Measurements from ENCODE around the gene AKR1B1.

AKR1B1 gene

GRCh38 chr7:134473861-134474291 lies 15.0 kb upstream of the AKR1B1 start:
- Histone ChIP-seq H2BK120ac (ENCODE audit: low read depth, low read length) (no peak overlapping the region), H3K4me3 (ENCODE audit: insufficient read depth in 1 of 2, low read depth in 1 of 2, low read length in 2 of 2) (no peak overlapping the region), H3K4me2 (ENCODE audit: low read length, poor library complexity, severe bottlenecking) (no peak overlapping the region), H2BK5ac (ENCODE audit: low read depth, low read length, poor library complexity, severe bottlenecking) (no peak overlapping the region), H4K91ac (ENCODE audit: low read length) (no peak overlapping the region), H2AFZ (ENCODE audit: low read depth, low read length) (no peak overlapping the region), H3K9me3 (ENCODE audit: control insufficient read depth, low read length) (peaks cover 5% of the 10 kb centered on the region), H2BK15ac (ENCODE audit: low read depth, poor library complexity, severe bottlenecking) (no peak overlapping the region), H3K4ac (ENCODE audit: low read depth in 1 of 2, low read length in 2 of 2) (no peak overlapping the region), H2BK12ac (ENCODE audit: low read length in 2 of 2) (no peak overlapping the region), H3K27ac (ENCODE audit: low read length, poor library complexity, severe bottlenecking) (no peak overlapping the region), H3K14ac (ENCODE audit: low read length in 2 of 2) (no peak overlapping the region), H2AK5ac (ENCODE audit: low read length, severe bottlenecking) (no peak overlapping the region), H3K18ac (ENCODE audit: low read depth in 1 of 2, low read length in 2 of 2) (no peak overlapping the region), H3K4me1 (ENCODE audit: control insufficient read depth, insufficient read depth, low read depth, low read length) (peaks cover 2% of the 10 kb centered on the region), H4K8ac (ENCODE audit: low read length) (no peak overlapping the region), H3K27me3 (ENCODE audit: control insufficient read depth in 1 of 2, insufficient read depth in 1 of 2, low read length in 2 of 2) (no peaks in the 10 kb centered on the region), H3K23ac (ENCODE audit: low read length in 2 of 2) (no peak overlapping the region), H3K79me1 (replicated peaks; ENCODE audit: low read length, poor library complexity, severe bottlenecking) (no peaks in the 10 kb centered on the region), H3K9ac (ENCODE audit: low read length) (peak overlapping the region; percentile 81), H3K36me3 (ENCODE audit: control insufficient read depth in 1 of 2, insufficient read depth in 2 of 2, low read depth in 1 of 2, low read length in 2 of 2) (no peaks in the 10 kb centered on the region)
- 24% methylated on average over 6 of the region's 6 CpGs for WGBS
- peak; percentile 84 for DNase-seq

DNA sequence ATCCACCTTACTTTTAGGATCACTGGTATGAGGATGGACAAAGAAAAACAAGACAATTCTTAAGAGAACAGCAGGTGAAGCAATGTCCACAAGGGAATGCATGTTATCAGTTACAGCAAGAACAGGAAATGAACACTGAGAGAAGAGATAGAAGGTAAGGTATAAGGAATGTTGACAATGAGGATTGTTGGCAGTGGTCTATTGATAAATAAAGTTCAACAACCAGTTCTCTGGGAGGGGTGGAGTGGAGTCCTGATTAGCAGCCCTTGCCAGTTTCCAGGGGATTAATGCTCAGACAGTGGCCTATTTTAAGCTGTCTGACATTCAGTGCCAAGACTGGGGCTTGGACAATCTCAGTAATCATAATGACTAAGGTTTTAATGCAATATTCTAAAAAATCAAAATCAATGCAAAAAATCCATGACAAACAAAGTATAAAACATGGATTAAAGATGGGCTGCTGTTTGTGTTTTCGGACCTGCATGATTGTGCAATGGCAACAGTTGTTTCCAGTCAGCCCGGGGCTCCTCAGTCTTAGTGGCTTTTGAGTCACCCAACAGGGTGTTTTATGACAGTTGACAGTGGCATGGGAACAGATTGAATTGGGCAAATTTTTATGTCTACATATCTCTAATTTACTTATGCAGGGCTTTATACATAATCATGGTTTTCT lies 13.8 kb upstream of the AKR1B1 start:
- no peak overlapping the region for H3K4me2 ChIP-seq (ENCODE audit: low read length, poor library complexity, severe bottlenecking)
- H3K36me3 ChIP-seq (ENCODE audit: control insufficient read depth in 1 of 2, insufficient read depth in 2 of 2, low read depth in 1 of 2, low read length in 2 of 2), result no peaks in the 10 kb centered on the region
- no peak overlapping the region for H3K27ac ChIP-seq (ENCODE audit: low read length, poor library complexity, severe bottlenecking)
- H4K91ac ChIP-seq (ENCODE audit: low read length), result no peak overlapping the region
- H2AFZ ChIP-seq (ENCODE audit: low read depth, low read length), result no peak overlapping the region
- peaks cover 2% of the 10 kb centered on the region for H3K4me1 ChIP-seq (ENCODE audit: control insufficient read depth, insufficient read depth, low read depth, low read length)
- no peak overlapping the region for H3K4ac ChIP-seq (ENCODE audit: low read depth in 1 of 2, low read length in 2 of 2)
- no peaks in the 10 kb centered on the region for H3K79me1 ChIP-seq (replicated peaks; ENCODE audit: low read length, poor library complexity, severe bottlenecking)
- peaks cover 5% of the 10 kb centered on the region for H3K9me3 ChIP-seq (ENCODE audit: control insufficient read depth, low read length)
- no peak overlapping the region for H2BK12ac ChIP-seq (ENCODE audit: low read length in 2 of 2)
- DNase-seq, result peak; percentile 19
- no peak overlapping the region for H3K23ac ChIP-seq (ENCODE audit: low read length in 2 of 2)
- H3K14ac ChIP-seq (ENCODE audit: low read length in 2 of 2), result no peak overlapping the region
- no peak overlapping the region for H2BK120ac ChIP-seq (ENCODE audit: low read depth, low read length)
- H3K4me3 ChIP-seq (ENCODE audit: insufficient read depth in 1 of 2, low read depth in 1 of 2, low read length in 2 of 2), result no peak overlapping the region
- H4K8ac ChIP-seq (ENCODE audit: low read length), result no peak overlapping the region
- WGBS, result 83% methylated on average over 2 of the region's 2 CpGs
- no peak overlapping the region for H3K18ac ChIP-seq (ENCODE audit: low read depth in 1 of 2, low read length in 2 of 2)
- no peak overlapping the region for H2AK5ac ChIP-seq (ENCODE audit: low read length, severe bottlenecking)
- H2BK15ac ChIP-seq (ENCODE audit: low read depth, poor library complexity, severe bottlenecking), result no peak overlapping the region
- H3K9ac ChIP-seq (ENCODE audit: low read length), result peak overlapping the region; percentile 2
- H3K27me3 ChIP-seq (ENCODE audit: control insufficient read depth in 1 of 2, insufficient read depth in 1 of 2, low read length in 2 of 2), result no peaks in the 10 kb centered on the region
- H2BK5ac ChIP-seq (ENCODE audit: low read depth, low read length, poor library complexity, severe bottlenecking), result no peak overlapping the region

DNA sequence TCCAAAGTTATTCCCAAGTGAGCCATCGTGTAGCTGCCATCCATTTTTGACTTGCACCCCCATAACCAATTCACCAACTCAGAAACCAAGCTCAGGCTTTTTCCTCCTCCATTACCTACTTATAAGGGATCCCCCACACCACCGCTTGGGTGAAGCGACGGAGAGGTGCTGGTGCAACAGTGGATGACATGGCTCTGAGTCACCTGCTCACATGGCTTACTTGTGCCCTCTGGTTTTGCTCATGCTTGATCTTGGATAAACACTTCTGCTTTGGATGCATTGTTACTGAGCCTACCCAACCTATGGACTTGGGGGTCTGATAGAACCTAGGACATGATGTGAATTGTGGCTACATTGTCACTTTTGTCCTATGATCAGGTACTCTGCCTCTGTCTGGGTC lies 12.0 kb upstream of the AKR1B1 start:
- DNase-seq, result peak; percentile 84
- 52% methylated on average over 4 of the region's 4 CpGs for WGBS
- H3K9me3 ChIP-seq (ENCODE audit: control insufficient read depth, low read length), result peaks cover 5% of the 10 kb centered on the region

GRCh38 chr7:134469622-134470021 lies 10.7 kb upstream of the AKR1B1 start:
- Histone ChIP-seq H2BK12ac (ENCODE audit: low read length in 2 of 2) (no peak overlapping the region), H3K4ac (ENCODE audit: low read depth in 1 of 2, low read length in 2 of 2) (no peak overlapping the region), H3K9ac (ENCODE audit: low read length) (no peak overlapping the region), H3K36me3 (ENCODE audit: control insufficient read depth in 1 of 2, insufficient read depth in 2 of 2, low read depth in 1 of 2, low read length in 2 of 2) (no peaks in the 10 kb centered on the region), H3K27me3 (ENCODE audit: control insufficient read depth in 1 of 2, insufficient read depth in 1 of 2, low read length in 2 of 2) (no peaks in the 10 kb centered on the region), H3K4me3 (ENCODE audit: insufficient read depth in 1 of 2, low read depth in 1 of 2, low read length in 2 of 2) (no peak overlapping the region), H2AFZ (ENCODE audit: low read depth, low read length) (no peak overlapping the region), H4K8ac (ENCODE audit: low read length) (no peak overlapping the region), H3K23ac (ENCODE audit: low read length in 2 of 2) (no peak overlapping the region), H2AK5ac (ENCODE audit: low read length, severe bottlenecking) (no peak overlapping the region), H3K27ac (ENCODE audit: low read length, poor library complexity, severe bottlenecking) (no peak overlapping the region), H2BK120ac (ENCODE audit: low read depth, low read length) (no peak overlapping the region), H2BK5ac (ENCODE audit: low read depth, low read length, poor library complexity, severe bottlenecking) (no peak overlapping the region), H4K91ac (ENCODE audit: low read length) (no peak overlapping the region), H3K14ac (ENCODE audit: low read length in 2 of 2) (no peak overlapping the region), H3K18ac (ENCODE audit: low read depth in 1 of 2, low read length in 2 of 2) (no peak overlapping the region), H2BK15ac (ENCODE audit: low read depth, poor library complexity, severe bottlenecking) (no peak overlapping the region), H3K4me1 (ENCODE audit: control insufficient read depth, insufficient read depth, low read depth, low read length) (peaks cover 2% of the 10 kb centered on the region), H3K79me1 (replicated peaks; ENCODE audit: low read length, poor library complexity, severe bottlenecking) (no peaks in the 10 kb centered on the region), H3K9me3 (ENCODE audit: control insufficient read depth, low read length) (peaks cover 10% of the 10 kb centered on the region), H3K4me2 (ENCODE audit: low read length, poor library complexity, severe bottlenecking) (no peak overlapping the region)
- 89% methylated on average over 9 of the region's 9 CpGs for WGBS
- no peak for DNase-seq

More for the DNA sequence above, 12.0 kb upstream of the AKR1B1 start:
- no peak overlapping the region for H3K18ac ChIP-seq (ENCODE audit: low read depth in 1 of 2, low read length in 2 of 2)
- no peak overlapping the region for H4K8ac ChIP-seq (ENCODE audit: low read length)
- no peak overlapping the region for H4K91ac ChIP-seq (ENCODE audit: low read length)
- H3K27ac ChIP-seq (ENCODE audit: low read length, poor library complexity, severe bottlenecking), result no peak overlapping the region
- H3K4ac ChIP-seq (ENCODE audit: low read depth in 1 of 2, low read length in 2 of 2), result no peak overlapping the region
- H2AFZ ChIP-seq (ENCODE audit: low read depth, low read length), result no peak overlapping the region
- H3K4me2 ChIP-seq (ENCODE audit: low read length, poor library complexity, severe bottlenecking), result no peak overlapping the region
- no peaks in the 10 kb centered on the region for H3K36me3 ChIP-seq (ENCODE audit: control insufficient read depth in 1 of 2, insufficient read depth in 2 of 2, low read depth in 1 of 2, low read length in 2 of 2)
- H2BK12ac ChIP-seq (ENCODE audit: low read length in 2 of 2), result no peak overlapping the region
- H3K4me1 ChIP-seq (ENCODE audit: control insufficient read depth, insufficient read depth, low read depth, low read length), result peaks cover 2% of the 10 kb centered on the region
- H3K23ac ChIP-seq (ENCODE audit: low read length in 2 of 2), result no peak overlapping the region
- H3K9ac ChIP-seq (ENCODE audit: low read length), result no peak overlapping the region
- no peaks in the 10 kb centered on the region for H3K79me1 ChIP-seq (replicated peaks; ENCODE audit: low read length, poor library complexity, severe bottlenecking)
- H3K4me3 ChIP-seq (ENCODE audit: insufficient read depth in 1 of 2, low read depth in 1 of 2, low read length in 2 of 2), result no peak overlapping the region
- no peak overlapping the region for H2AK5ac ChIP-seq (ENCODE audit: low read length, severe bottlenecking)
- no peak overlapping the region for H3K14ac ChIP-seq (ENCODE audit: low read length in 2 of 2)
- no peak overlapping the region for H2BK15ac ChIP-seq (ENCODE audit: low read depth, poor library complexity, severe bottlenecking)
- no peak overlapping the region for H2BK5ac ChIP-seq (ENCODE audit: low read depth, low read length, poor library complexity, severe bottlenecking)
- no peaks in the 10 kb centered on the region for H3K27me3 ChIP-seq (ENCODE audit: control insufficient read depth in 1 of 2, insufficient read depth in 1 of 2, low read length in 2 of 2)
- no peak overlapping the region for H2BK120ac ChIP-seq (ENCODE audit: low read depth, low read length)
